CD4-positive, alpha-beta T cell treated with Interleukin-6 for 4 hours (primary cell): ENCODE data around the gene TNFRSF1A.
A peak's percentile ranks its signal among the peaks of the same experiment; 100 is the strongest.

Source experiments
- DNase-seq: peaks from one replicate; pipeline ENCODE4 v3.0.0-alpha.2; 2020; ENCODE audit warnings: mixed read lengths

Gene TNFRSF1A

GRCh38 chr12:6323340-6323994 is 18.4 kb downstream of the TNFRSF1A start:
- peak; percentile 63 for DNase-seq

- DNase-seq = no peak
These were observed 18.9 kb downstream of the TNFRSF1A start for GRCh38 chr12:6322969-6323339.

- no peak for DNase-seq
These were observed 19.5 kb downstream of the TNFRSF1A start for GRCh38 chr12:6322352-6322751.

GRCh38 chr12:6321905-6322304 is 20.0 kb downstream of the TNFRSF1A start:
- no peak for DNase-seq

GRCh38 chr12:6319446-6319845 is 22.4 kb downstream of the TNFRSF1A start:
- DNase-seq = no peak

GRCh38 chr12:6318440-6318879 is 23.4 kb downstream of the TNFRSF1A start:
- no peak for DNase-seq

GRCh38 chr12:6317693-6318439 is 24.0 kb downstream of the TNFRSF1A start:
- DNase-seq = no peak

- DNase-seq = no peak
These were observed 24.8 kb downstream of the TNFRSF1A start for GRCh38 chr12:6316921-6317692.

- DNase-seq = no peak
These were observed 25.9 kb downstream of the TNFRSF1A start for GRCh38 chr12:6315704-6316597.

- DNase-seq = no peak
These were observed 26.7 kb downstream of the TNFRSF1A start for GRCh38 chr12:6315184-6315583.

- DNase-seq = no peak
These were observed 27.1 kb downstream of the TNFRSF1A start for GRCh38 chr12:6314776-6315175.

GRCh38 chr12:6313326-6313940 is 28.4 kb downstream of the TNFRSF1A start:
- no peak for DNase-seq

GRCh38 chr12:6312529-6313325 is 29.1 kb downstream of the TNFRSF1A start:
- DNase-seq = no peak

GRCh38 chr12:6311822-6312528 is 29.9 kb downstream of the TNFRSF1A start:
- no peak for DNase-seq

- DNase-seq = no peak
These were observed 30.9 kb downstream of the TNFRSF1A start for GRCh38 chr12:6310771-6311610.

- no peak for DNase-seq
These were observed 34.3 kb downstream of the TNFRSF1A start for GRCh38 chr12:6307529-6307928.

GRCh38 chr12:6306599-6307220 is 35.2 kb downstream of the TNFRSF1A start:
- DNase-seq = no peak

- DNase-seq = no peak
These were observed 35.7 kb downstream of the TNFRSF1A start for GRCh38 chr12:6306151-6306550.

GRCh38 chr12:6303071-6303470 is 38.8 kb downstream of the TNFRSF1A start:
- no peak for DNase-seq
